Tibial nerve (tissue), 4 donors: ENCODE data around the gene CDKN2B-AS1. TPM values are rescaled to one million over a fixed set of nuclear protein-coding genes. Genes with fewer than 3 reads are reported as not detected.
A peak's percentile ranks its signal among the peaks of the same experiment; 100 is the strongest.

Experiments used
- DNase-seq, 2 donors: peaks; one replicate each; pipeline ENCODE4 v3.0.0-alpha.2; 2019; ENCODE audit warnings: low spot score in 2 of 2
- H3K27ac ChIP-seq, 4 donors: fragments of 200-600 bp; sonication (generic) in 3 of 4; one replicate each; pipeline ENCODE4 v1.5.1; 2017 to 2019; ENCODE audit warnings: mild to moderate bottlenecking in 1 of 4
- H3K27me3 ChIP-seq, 2 donors: fragments of 200-600 bp; sonication (generic) in 1 of 2; one replicate each; pipeline versions ENCODE4 v1.5.1 to v1.6.0; 2017 to 2019
- H3K36me3 ChIP-seq, 3 donors: fragments of 200-600 bp; sonication (generic); one replicate each; pipeline ENCODE4 v1.5.1; 2018 to 2019
- H3K4me1 ChIP-seq, 4 donors: fragments of 200-600 bp; sonication (generic) in 3 of 4; one replicate each; pipeline ENCODE4 v1.5.1; 2017 to 2019
- H3K4me3 ChIP-seq, 4 donors: fragments of 200-600 bp; sonication (generic) in 3 of 4; one replicate each; pipeline ENCODE4 v1.5.1; 2017 to 2019; ENCODE audit warnings: mild to moderate bottlenecking in 1 of 4, moderate library complexity in 1 of 4
- H3K9me3 ChIP-seq, 4 donors: fragments of 200-600 bp; sonication (generic) in 3 of 4; one replicate each; pipeline ENCODE4 v1.5.1; 2017 to 2019
- EP300 ChIP-seq, 2 donors: sonication (generic); formaldehyde crosslinking; IDR thresholded peaks; one replicate each; pipeline ENCODE4 v1.6.1; 2017; ENCODE audit warnings: antibody characterized with exemption in 2 of 2, mild to moderate bottlenecking in 1 of 2
- POLR2A ChIP-seq, 2 donors: fragments of 450-650 bp; IDR thresholded peaks; one replicate each; pipeline ENCODE4 v1.6.1; 2017; ENCODE audit warnings: antibody characterized with exemption in 2 of 2, mild to moderate bottlenecking in 2 of 2, moderate library complexity in 2 of 2
- WGBS, 2 donors: methylation state at CpG; one replicate each; pipeline ENCODE4 v1.1.5; 2018; 5-methylcytosine and 5-hydroxymethylcytosine counted together
- total RNA-seq, 4 donors: library from RNA; depleted of rRNA; stranded (reverse); fragments of >200 nt; gene quantifications; one replicate each; pipeline ENCODE4 v1.1.0, GENCODE V29; 2016
- TF ChIP-seq, protein P1 (sequence below), 5 experiments: fragments of 200-600 bp in 3 of 5; fragments of 450-650 bp in 2 of 5; sonication (generic) in 3 of 5; IDR thresholded peaks; one replicate each; pipeline ENCODE4 v1.5.1; 2016 to 2019; ENCODE audit warnings: antibody characterized with exemption in 5 of 5, mild to moderate bottlenecking in 3 of 5, moderate library complexity in 2 of 5

The CDKN2B-AS1 gene
- total RNA-seq, 4 donors from 2014 or later, result 0.59 to 1.5 (median 0.90) TPM; not detected in 1

DNA sequence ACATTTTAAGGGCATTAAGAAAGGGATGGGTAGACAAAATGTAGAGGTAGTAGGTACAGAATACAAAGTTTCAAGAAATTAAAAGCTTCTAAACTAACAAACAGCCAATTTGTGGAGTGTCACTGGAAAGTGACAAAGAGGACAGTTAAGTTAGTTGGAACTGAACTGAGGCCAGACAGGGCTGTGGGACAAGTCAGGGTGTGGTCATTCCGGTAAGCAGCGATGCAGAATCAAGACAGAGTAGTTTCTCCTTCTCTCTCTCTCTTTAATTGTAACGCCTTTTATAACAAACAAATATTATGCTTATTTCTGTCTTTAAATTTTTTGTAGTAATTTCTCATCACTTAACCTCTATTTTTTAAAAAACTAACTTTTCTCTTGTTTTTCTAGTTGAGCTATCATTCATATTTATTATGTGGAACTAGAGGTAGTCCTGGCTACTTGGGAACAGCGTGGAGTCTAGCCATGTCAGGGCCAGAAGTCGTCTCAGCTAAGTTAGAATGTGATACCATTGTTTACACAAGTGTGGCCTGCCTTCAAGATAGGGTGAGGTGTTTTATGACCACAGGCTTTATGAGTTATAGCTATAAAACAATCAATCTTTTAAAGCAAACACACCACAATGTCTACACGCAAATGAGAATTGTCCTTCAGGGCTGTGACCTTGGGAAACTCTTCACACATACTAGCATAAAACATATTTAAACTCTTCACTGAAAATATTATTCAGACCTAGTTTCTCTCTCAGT lies 129.8 kb downstream of the CDKN2B-AS1 start:
- no peak for DNase-seq
- Histone ChIP-seq H3K4me1 (peaks cover 0 to 7% (median 0%) of the 10 kb centered on the region in 4 donors), H3K36me3 (no peaks in the 10 kb centered on the region), H3K27me3 (no peaks in the 10 kb centered on the region), H3K27ac (no peak overlapping the region), H3K4me3 (no peak overlapping the region), H3K9me3 (peaks cover 0 to 14% (median 0%) of the 10 kb centered on the region in 4 donors)
- no peak for TF ChIP-seq POLR2A (IDR thresholded peaks at IDR 0.05)
- TF ChIP-seq, protein P1, sequence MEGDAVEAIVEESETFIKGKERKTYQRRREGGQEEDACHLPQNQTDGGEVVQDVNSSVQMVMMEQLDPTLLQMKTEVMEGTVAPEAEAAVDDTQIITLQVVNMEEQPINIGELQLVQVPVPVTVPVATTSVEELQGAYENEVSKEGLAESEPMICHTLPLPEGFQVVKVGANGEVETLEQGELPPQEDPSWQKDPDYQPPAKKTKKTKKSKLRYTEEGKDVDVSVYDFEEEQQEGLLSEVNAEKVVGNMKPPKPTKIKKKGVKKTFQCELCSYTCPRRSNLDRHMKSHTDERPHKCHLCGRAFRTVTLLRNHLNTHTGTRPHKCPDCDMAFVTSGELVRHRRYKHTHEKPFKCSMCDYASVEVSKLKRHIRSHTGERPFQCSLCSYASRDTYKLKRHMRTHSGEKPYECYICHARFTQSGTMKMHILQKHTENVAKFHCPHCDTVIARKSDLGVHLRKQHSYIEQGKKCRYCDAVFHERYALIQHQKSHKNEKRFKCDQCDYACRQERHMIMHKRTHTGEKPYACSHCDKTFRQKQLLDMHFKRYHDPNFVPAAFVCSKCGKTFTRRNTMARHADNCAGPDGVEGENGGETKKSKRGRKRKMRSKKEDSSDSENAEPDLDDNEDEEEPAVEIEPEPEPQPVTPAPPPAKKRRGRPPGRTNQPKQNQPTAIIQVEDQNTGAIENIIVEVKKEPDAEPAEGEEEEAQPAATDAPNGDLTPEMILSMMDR (IDR thresholded peaks at IDR 0.05), result no peak
- no peak for TF ChIP-seq EP300 (IDR thresholded peaks at IDR 0.05)
- WGBS, 2 donors, result 50 to 56% methylated on average over 6 of the region's 6 CpGs

DNA sequence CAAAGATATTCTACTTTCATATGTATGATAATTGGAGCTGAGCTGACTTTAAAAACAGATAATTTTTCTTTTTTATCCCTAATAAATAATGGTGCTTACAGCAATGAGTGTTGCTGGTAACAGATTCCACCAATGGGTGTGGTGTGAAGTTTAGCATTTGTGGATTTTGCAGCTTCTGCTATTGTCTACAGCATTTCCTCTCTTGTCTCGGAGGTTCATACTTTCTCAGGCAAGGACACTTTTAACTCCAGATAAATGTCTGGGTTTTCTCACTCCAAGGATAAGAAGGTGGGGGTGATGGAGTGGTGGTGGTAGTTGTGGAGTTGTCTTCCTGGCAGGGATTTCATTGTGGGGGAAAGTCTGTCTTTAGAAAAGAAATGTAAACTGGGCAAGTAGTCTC lies 134.5 kb downstream of the CDKN2B-AS1 start:
- peak overlapping the region in 1 of 4 donors; percentile 32 for H3K27ac ChIP-seq
- H3K9me3 ChIP-seq, result no peaks in the 10 kb centered on the region
- 31 to 48% methylated on average over 1 of the region's 1 CpG for WGBS, 2 donors
- peaks cover 0 to 8% (median 0%) of the 10 kb centered on the region in 4 donors for H3K4me1 ChIP-seq
- no peaks in the 10 kb centered on the region for H3K27me3 ChIP-seq
- no peak for DNase-seq
- no peaks in the 10 kb centered on the region for H3K36me3 ChIP-seq
- TF ChIP-seq EP300 (IDR thresholded peaks at IDR 0.05) (no peak), POLR2A (IDR thresholded peaks at IDR 0.05) (no peak)
- TF ChIP-seq, protein P1 (IDR thresholded peaks at IDR 0.05), result no peak
- no peak overlapping the region for H3K4me3 ChIP-seq

DNA sequence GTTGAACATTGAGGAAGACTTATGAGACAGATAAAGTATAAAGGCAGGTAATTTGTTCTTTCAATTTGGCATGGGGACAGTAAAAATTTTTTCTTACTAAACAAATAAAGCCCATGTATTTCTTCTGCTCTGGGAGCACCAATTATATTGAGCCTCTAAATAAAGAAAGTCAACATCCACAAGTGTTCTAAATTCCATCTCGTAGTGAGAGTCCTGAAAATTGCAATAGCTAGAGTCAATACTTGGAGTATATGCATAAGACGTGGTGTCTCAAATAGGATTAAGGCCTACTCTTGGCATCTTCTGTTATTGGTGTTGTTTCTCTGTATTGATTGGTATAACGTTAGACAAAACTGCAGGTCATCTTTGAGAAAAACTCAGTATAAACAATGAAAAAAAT lies 135.0 kb downstream of the CDKN2B-AS1 start:
- no peak for DNase-seq
- H3K27me3 ChIP-seq, result no peaks in the 10 kb centered on the region
- peaks cover 0 to 8% (median 0%) of the 10 kb centered on the region in 4 donors for H3K4me1 ChIP-seq
- no peak overlapping the region for H3K27ac ChIP-seq
- WGBS, 2 donors, result 79 to 88% methylated on average over 3 of the region's 3 CpGs
- H3K36me3 ChIP-seq, result no peaks in the 10 kb centered on the region
- H3K9me3 ChIP-seq, result no peaks in the 10 kb centered on the region
- TF ChIP-seq POLR2A (IDR thresholded peaks at IDR 0.05), result no peak
- TF ChIP-seq, protein P1 (IDR thresholded peaks at IDR 0.05), result no peak
- TF ChIP-seq EP300 (IDR thresholded peaks at IDR 0.05), result no peak
- H3K4me3 ChIP-seq, result no peak overlapping the region

DNA sequence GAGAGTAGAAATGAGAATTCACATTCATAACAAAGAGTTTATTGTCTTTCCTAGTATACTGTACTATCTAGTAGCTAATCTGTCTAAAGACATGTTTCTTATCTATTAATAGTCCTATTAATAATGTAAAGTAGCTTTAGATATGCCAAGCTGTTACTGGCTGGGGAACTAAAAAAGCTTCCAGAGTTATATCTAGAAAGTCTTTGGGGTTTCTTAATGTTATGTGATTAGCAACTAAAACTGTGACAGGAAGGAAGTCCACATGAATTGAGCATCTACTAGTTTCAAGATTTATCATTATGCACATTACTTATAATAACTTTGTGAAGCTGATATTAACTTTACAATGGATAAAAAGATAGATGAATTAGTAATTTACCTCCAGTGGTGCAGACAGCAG lies 137.2 kb downstream of the CDKN2B-AS1 start:
- Histone ChIP-seq H3K27ac (no peak overlapping the region), H3K9me3 (no peaks in the 10 kb centered on the region), H3K36me3 (no peaks in the 10 kb centered on the region), H3K27me3 (no peaks in the 10 kb centered on the region), H3K4me3 (no peak overlapping the region), H3K4me1 (peaks cover 0 to 8% (median 0%) of the 10 kb centered on the region in 4 donors)
- TF ChIP-seq, protein P1 (IDR thresholded peaks at IDR 0.05), result no peak
- no peak for TF ChIP-seq POLR2A (IDR thresholded peaks at IDR 0.05)
- no peak for TF ChIP-seq EP300 (IDR thresholded peaks at IDR 0.05)
- DNase-seq, result no peak

DNA sequence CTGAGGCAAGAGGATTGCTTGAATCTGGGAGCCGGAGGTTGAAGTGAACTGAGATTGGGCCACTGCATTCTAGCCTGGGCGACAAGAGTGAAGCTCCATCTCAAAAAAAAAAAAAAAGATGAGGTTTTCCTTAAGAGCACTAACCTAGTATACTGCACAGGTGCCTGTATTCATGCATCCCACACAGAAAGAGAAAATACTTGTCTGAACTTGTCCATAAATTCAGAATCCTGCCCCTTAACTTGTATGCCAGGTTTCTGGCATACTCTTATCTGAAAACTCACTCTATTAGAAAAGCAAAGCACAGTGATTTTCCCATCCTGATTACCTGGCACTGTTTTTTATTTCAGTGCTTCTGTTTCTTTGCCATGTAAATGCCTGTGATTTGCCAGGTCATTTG lies 139.8 kb downstream of the CDKN2B-AS1 start:
- Histone ChIP-seq H3K36me3 (no peaks in the 10 kb centered on the region), H3K4me1 (peaks cover 0 to under 1% (median 0%) of the 10 kb centered on the region in 4 donors), H3K27me3 (no peaks in the 10 kb centered on the region), H3K9me3 (no peaks in the 10 kb centered on the region), H3K4me3 (no peak overlapping the region), H3K27ac (no peak overlapping the region)
- WGBS, 2 donors, result 91 to 94% methylated on average over 2 of the region's 2 CpGs
- DNase-seq, result no peak
- TF ChIP-seq POLR2A (IDR thresholded peaks at IDR 0.05) (no peak), EP300 (IDR thresholded peaks at IDR 0.05) (no peak)
- TF ChIP-seq, protein P1 (IDR thresholded peaks at IDR 0.05), result no peak
